ENCODE measurements around the gene CFAP57.

CFAP57 gene

GRCh38 chr1:43222879-43223278 is 50.7 kb downstream of the CFAP57 start:
- H3K27me3 ChIP-seq (replicated peaks): no peaks in the 10 kb centered on the region
- no peak for DNase-seq
- in situ Hi-C loops (cut with HindIII; ENCODE audit: low pct_ligation_motif_present, low sequenced_read_pairs): no loop called here
- no peak for TF ChIP-seq CTCF (IDR thresholded peaks at IDR 0.05; ENCODE audit: low read depth, low read length, missing control alignments)
- no peak overlapping the region for H3K4me3 ChIP-seq (ENCODE audit: low read depth, low read length)
- no peak overlapping the region for H3K27ac ChIP-seq
- H3K36me3 ChIP-seq (replicated peaks): no peaks in the 10 kb centered on the region

- in situ Hi-C loops (cut with HindIII; ENCODE audit: low pct_ligation_motif_present, low sequenced_read_pairs): loop anchor here (25.0 kb wide), 1 partner anchor 187 kb away; no protein-coding TSS in a partner anchor
- no peak for DNase-seq
- Histone ChIP-seq H3K4me3 (ENCODE audit: low read depth, low read length) (no peak overlapping the region), H3K36me3 (replicated peaks) (no peaks in the 10 kb centered on the region), H3K27me3 (replicated peaks) (no peaks in the 10 kb centered on the region), H3K27ac (no peak overlapping the region)
- TF ChIP-seq CTCF (IDR thresholded peaks at IDR 0.05; ENCODE audit: low read depth, low read length, missing control alignments): no peak
Measured at GRCh38 chr1:43225168-43225567, 53.0 kb downstream of the CFAP57 start.

- DNase-seq: peak; percentile 68
- in situ Hi-C loops (cut with HindIII; ENCODE audit: low pct_ligation_motif_present, low sequenced_read_pairs): loop anchor here (25.0 kb wide), 1 partner anchor 185 kb away; no protein-coding TSS in a partner anchor
- Histone ChIP-seq H3K36me3 (replicated peaks) (no peaks in the 10 kb centered on the region), H3K27ac (no peak overlapping the region), H3K27me3 (replicated peaks) (no peaks in the 10 kb centered on the region), H3K4me3 (ENCODE audit: low read depth, low read length) (no peak overlapping the region)
- TF ChIP-seq CTCF (IDR thresholded peaks at IDR 0.05; ENCODE audit: low read depth, low read length, missing control alignments): peak; percentile 95
Measured at GRCh38 chr1:43227143-43227764, 55.1 kb downstream of the CFAP57 start.

- no peak for TF ChIP-seq CTCF (IDR thresholded peaks at IDR 0.05; ENCODE audit: low read depth, low read length, missing control alignments)
- H3K27me3 ChIP-seq (replicated peaks): no peaks in the 10 kb centered on the region
- H3K27ac ChIP-seq: no peak overlapping the region
- H3K4me3 ChIP-seq (ENCODE audit: low read depth, low read length): no peak overlapping the region
- DNase-seq: no peak
- H3K36me3 ChIP-seq (replicated peaks): no peaks in the 10 kb centered on the region
- in situ Hi-C loops (cut with HindIII; ENCODE audit: low pct_ligation_motif_present, low sequenced_read_pairs): loop anchor here (25.0 kb wide), 1 partner anchor 182 kb away; no protein-coding TSS in a partner anchor
Measured at GRCh38 chr1:43229826-43230780, 58.0 kb downstream of the CFAP57 start.

- peak; percentile 73 for DNase-seq
Measured at GRCh38 chr1:43232074-43232473, 59.9 kb downstream of the CFAP57 start.

More at GRCh38 chr1:43232074-43232473, 59.9 kb downstream of the CFAP57 start:
- H3K27me3 ChIP-seq (replicated peaks): no peaks in the 10 kb centered on the region
- in situ Hi-C loops (cut with HindIII; ENCODE audit: low pct_ligation_motif_present, low sequenced_read_pairs): loop anchor here (25.0 kb wide), 1 partner anchor 180 kb away; no protein-coding TSS in a partner anchor
- TF ChIP-seq CTCF (IDR thresholded peaks at IDR 0.05; ENCODE audit: low read depth, low read length, missing control alignments): no peak
- H3K27ac ChIP-seq: peak overlapping the region; percentile 40
- no peak overlapping the region for H3K4me3 ChIP-seq (ENCODE audit: low read depth, low read length)
- no peaks in the 10 kb centered on the region for H3K36me3 ChIP-seq (replicated peaks)
